ENCODE measurements around the gene ESYT1.
"Not testable (repeated sequence)": the region's sequence is repeated elsewhere in the genome, so short reads cannot be mapped to it uniquely, and the experiment has no call there.

Gene ESYT1

DNA sequence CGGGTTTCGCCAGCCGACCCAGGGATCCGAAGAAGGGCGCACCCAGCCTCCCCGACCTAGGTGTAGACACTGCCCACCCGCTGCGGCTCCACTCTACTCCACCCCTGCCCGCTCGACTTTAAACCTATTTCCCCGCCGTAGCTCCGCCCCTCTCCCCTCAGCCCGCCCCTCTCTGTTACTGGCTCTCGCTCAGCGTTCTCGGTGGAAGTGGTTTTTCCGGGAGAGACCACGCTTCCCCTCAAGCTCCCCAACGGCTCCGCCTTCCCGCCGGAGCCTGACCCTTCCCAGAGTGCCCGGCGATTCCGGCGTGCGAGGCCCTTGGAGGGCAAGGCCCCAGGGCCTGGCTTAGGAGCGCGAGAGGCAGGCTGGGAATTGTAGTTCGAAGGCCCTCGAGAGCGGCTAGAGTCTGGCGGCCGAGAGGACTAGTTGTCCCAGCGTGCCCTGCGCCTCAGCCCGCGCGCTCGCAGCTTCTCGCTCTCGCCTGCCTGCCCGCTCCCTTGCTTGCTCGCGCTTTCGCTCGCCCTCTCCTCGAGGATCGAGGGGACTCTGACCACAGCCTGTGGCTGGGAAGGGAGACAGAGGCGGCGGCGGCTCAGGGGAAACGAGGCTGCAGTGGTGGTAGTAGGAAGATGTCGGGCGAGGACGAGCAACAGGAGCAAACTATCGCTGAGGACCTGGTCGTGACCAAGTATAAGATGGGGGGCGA lies 23.8 kb upstream of the ESYT1 start, which contains the start of gene PA2G4:
PA2G4 (plus strand) TSS at position 451 of the 706 bp plus-strand sequence; CDS start at position 630, 179 bp downstream.
- peak; percentile 95 for DNase-seq (ENCODE audit: low read depth)

GRCh38 chr12:56104815-56105608 lies 23.1 kb upstream of the ESYT1 start:
- no peak for DNase-seq (ENCODE audit: low read depth)

GRCh38 chr12:56105609-56105902 lies 22.5 kb upstream of the ESYT1 start:
- DNase-seq (ENCODE audit: low read depth): no peak

- no peak for DNase-seq (ENCODE audit: low read depth)
Observed at GRCh38 chr12:56107242-56107641, 20.8 kb upstream of the ESYT1 start.

GRCh38 chr12:56110571-56110970 lies 17.5 kb upstream of the ESYT1 start:
- no peak for DNase-seq (ENCODE audit: low read depth)

DNA sequence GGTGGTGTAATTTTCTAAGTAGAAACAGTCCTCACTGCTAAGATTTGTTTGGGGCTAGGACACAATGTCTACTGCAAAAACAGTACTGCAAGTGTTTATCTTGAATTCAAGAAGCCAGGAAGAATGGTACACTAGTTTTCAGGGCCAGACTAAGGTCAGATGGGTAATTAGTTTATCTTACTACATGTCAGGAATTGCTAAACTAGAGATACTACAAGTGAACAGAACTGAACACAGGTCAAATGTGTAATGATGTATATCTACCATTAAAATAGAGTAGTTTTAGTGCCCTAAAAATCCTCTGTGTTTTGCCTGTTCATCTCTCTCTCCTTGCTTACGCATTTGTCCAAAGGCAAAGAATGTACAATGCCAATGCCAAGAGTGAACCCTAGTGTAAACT lies 14.0 kb upstream of the ESYT1 start:
- DNase-seq (ENCODE audit: low read depth): no peak

GRCh38 chr12:56115329-56115728 lies 12.7 kb upstream of the ESYT1 start:
- DNase-seq (ENCODE audit: low read depth): no peak

- DNase-seq (ENCODE audit: low read depth): peak; percentile 86
Observed at GRCh38 chr12:56116267-56117081, 11.6 kb upstream of the ESYT1 start, which contains the start of gene RPL41. Gene RPL41 (plus strand): TSS chr12:56116633.

GRCh38 chr12:56117082-56117706 lies 10.9 kb upstream of the ESYT1 start:
- not testable (repeated sequence) for DNase-seq (ENCODE audit: low read depth)

DNA sequence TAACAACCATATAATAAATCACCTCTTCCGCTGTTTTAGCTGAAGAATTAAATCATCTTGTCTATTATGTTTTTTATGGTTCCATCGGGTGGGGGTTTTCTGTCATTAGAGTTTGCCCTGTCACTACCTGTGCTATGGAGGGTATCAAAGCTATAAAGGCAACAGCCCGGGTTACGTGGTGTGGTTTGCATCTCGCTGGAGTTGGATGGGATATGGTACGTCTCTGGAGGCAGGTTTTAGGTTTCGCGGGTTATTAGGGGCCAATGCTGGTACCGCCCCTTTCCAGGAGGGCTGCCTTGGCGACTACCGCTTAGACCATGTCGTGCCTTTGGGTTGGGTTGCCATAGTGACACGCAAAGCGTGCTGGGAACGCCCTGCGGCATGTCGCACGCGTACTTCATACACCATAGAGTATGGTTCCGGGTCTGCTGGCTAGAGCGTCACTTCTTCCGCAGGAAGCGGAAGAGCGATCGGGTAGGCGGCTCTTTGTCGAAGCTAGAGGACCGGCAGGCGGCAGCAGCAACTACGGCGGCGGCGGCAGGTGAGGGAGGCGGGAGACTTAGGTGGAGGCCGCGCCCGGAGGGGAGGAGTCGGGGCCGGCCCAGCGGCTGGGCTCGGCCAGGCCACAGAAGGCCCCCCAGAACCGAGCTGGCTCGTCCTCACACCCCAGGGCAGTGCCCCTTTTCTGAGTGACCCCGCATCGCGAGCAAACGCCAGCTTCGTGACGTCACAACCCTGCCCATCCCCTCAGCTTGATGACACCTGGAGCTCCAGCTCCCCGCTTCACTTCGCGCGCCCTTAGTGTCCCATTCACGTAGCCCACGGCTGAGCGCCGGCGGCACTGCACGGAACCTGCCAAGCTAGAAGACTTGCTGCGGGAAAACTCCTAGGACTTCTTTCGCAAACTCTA lies 10.0 kb upstream of the ESYT1 start, which contains the start of gene ZC3H10:
ZC3H10 (plus strand) TSS at position 489 of the 910 bp plus-strand sequence. CDS start 2,297 bp downstream, outside the sequence.
- DNase-seq (ENCODE audit: low read depth): peak; percentile 93

DNA sequence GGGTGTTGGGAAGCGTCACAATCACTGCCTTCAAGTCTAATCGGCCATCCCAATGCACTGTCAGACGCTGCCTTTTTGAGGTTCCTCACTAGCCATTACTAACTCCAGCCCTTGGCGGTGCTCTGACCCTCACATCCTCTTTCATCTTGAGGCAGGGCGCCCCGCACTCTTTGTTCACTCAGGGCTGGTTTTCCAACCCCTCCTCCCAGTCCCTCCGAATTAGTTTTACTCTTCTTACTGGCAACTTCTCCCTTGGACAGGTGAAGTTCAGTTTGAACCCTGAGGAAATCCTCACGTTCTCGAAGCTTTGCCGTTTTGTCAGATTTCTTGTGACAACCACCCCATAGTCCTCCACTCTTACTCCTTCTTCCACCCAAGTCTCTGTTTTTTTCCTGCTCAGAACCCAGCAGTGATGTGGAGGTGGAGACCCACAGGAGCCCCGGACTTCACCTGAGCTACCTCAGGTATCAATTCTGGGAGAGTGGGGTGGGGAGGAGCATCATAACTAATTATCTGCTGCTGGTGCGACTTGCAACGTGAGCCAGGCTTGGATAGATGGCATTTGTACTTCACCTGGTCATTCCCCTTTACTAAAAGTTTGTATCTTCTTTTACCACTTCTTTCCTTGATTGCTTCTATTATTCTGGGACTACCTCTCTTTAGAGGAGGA lies 9.2 kb upstream of the ESYT1 start:
- no peak for DNase-seq (ENCODE audit: low read depth)

- DNase-seq (ENCODE audit: low read depth): peak; percentile 36
Observed at GRCh38 chr12:56119361-56119796, 8.7 kb upstream of the ESYT1 start.

DNA sequence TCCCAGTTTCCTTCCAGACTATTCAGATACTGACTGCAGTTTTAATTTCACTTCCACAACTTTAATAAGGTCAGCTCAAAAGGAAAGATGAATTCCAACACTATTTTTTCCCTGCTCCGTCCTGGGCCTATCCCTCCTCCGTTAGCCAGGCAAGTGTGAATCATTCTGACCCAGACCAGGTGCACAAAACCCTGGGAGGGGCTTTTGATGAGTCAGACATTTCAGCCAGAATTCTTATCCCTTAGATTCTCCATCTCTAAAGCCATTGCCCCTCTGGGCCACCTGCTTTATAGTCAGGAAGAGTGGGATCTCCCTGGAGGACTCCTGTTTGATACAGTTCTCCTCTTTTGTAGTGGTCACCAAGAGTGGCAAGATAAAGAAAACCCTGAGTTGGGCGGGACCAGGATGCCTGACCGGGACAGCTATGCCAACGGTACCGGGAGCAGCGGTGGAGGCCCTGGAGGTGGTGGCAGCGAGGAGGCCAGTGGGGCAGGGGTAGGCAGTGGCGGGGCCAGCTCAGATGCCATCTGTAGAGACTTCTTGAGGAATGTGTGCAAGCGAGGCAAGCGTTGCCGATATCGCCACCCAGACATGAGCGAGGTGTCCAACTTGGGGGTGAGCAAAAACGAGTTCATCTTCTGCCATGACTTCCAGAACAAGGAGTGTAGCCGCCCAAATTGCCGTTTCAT lies 7.8 kb upstream of the ESYT1 start:
- no peak for DNase-seq (ENCODE audit: low read depth)

DNA sequence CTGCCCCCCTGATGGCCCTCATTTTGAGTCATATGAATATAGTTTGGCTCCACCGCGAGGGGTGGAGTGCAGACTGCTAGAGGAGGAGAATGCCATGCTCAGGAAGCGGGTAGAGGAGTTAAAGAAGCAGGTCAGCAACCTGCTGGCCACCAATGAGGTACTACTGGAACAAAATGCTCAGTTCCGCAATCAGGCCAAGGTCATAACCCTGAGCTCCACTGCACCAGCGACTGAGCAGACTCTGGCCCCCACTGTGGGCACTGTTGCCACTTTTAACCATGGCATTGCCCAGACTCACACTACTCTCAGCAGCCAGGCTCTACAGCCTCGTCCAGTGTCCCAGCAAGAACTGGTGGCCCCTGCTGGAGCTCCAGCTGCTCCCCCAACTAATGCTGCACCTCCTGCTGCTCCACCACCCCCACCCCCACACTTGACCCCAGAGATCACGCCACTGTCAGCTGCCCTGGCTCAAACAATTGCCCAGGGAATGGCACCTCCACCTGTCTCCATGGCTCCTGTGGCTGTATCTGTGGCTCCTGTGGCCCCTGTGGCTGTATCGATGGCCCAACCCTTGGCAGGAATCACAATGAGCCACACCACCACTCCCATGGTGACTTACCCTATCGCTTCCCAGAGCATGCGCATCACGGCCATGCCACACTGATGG lies 6.7 kb upstream of the ESYT1 start:
- DNase-seq (ENCODE audit: low read depth): no peak

DNA sequence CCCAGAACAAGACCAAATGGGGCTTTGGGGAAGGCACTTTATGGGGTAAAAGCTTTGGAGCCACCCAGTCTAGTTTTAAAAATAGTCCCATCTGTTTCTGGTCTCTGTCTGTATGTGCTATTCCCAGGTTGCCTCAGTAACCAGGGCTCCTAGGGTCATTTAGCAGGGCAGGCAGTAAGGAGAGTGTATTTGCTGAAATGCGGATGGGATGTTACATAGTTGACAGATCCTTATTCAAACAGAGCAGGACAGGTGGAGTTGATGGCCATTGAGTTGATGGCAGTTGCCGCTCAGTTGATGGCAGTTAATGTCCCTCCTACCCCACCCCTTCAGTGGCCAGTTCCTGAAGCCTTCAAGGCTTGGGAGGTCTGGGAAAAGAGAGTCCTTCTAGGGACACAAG lies 5.4 kb upstream of the ESYT1 start:
- no peak for DNase-seq (ENCODE audit: low read depth)

- no peak for DNase-seq (ENCODE audit: low read depth)
Observed at GRCh38 chr12:56124133-56124532, 3.9 kb upstream of the ESYT1 start.

DNA sequence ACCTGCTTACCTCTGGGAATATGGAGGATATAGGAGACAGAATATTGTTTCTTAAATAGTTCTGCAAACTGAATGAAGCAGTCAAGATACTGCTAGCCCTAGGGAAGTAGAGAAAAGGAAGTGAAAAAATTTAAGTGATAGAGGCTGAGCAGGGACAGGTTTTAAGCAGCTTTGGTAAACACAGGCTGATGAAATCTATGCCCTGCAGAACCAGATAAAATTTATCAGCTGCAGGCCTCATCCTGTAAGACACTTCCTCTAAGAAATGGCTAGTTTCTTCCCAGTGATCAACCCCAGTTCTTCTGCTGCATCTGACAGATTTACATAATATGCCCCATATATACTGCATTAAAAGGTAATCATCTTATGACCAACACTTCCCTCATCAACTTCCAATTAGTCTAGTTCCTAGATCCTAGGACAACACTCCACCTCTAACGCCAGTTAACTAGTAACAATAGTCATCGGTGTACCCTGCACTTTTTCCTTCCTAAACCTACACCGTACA lies 1.3 kb upstream of the ESYT1 start:
- no peak for DNase-seq (ENCODE audit: low read depth)

DNA sequence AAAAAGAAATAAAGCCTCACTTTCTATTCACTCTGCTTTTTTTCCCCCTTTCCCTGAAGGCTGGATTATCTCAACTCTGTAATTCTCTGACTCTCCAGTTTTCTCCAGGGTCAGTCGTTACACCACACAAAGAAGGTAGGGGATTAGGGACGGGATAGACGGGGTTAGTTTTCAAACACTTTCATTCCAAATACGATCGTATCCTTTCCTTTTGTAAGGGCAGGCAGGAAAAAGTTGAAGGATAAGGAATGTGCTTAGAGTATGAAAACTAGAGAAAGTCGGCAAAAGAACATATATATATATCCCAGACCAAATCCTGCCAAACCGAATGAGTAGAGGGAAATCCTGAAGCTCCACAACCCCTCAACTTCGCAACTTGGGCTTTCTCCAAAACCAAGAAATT lies 581 bp upstream of the ESYT1 start:
- no peak for DNase-seq (ENCODE audit: low read depth)

DNA sequence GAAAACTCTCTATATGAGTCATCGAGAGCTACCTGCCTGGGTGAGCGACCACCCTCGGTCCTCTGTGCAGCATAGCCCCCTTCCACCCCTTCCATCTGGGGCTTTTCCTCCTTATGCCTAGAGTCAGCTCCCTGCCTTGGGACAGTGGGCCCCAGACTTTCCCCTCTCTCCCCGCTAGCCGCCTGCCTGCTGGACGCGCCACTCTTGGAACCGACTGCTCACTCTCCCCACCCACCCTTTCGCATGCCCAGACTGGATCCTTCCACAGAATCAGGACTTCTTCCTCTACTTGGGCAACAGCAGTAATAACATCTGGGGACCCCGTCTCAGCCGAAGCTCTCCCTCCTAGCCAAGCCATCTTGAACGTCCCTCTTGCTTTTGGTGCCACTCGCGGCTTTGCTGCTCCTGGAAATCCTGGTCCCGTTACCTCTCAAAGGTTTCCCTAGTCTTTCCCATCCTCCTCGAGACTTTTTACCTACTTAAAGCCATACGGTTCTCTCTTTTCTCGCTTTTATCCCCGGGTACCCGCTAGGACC lies 671 bp downstream of the ESYT1 start:
- no peak for DNase-seq (ENCODE audit: low read depth)

All from activated T-helper 1 cell treated with Interleukin-2 at 50 U/mL for 16 hours (primary cell).